ENCODE results near the gene ZFP64. TPM values are rescaled to one million over a fixed set of nuclear protein-coding genes. Genes with fewer than 3 reads are reported as not detected.

ZFP64 gene
- total RNA-seq, 1 experiment from 2014 or later: 16.0 TPM

GRCh38 chr20:52168116-52168515 is 23.5 kb downstream of the ZFP64 start:
- Histone ChIP-seq H3K36me3 (ENCODE audit: control insufficient read depth in 1 of 2, insufficient read depth in 2 of 2, low read length in 2 of 2) (peaks cover 0 to 7% of the 10 kb centered on the region in 2 experiments; a peak in 1 of 4 replicates), H2AFZ (ENCODE audit: low read depth, low read length, poor library complexity, severe bottlenecking) (no peak overlapping the region), H3K27me3 (ENCODE audit: insufficient read depth, low read length) (no peaks in the 10 kb centered on the region), H3K79me2 (ENCODE audit: insufficient read depth, low read length) (no peaks in the 10 kb centered on the region), H4K20me1 (ENCODE audit: insufficient read depth) (no peaks in the 10 kb centered on the region), H3K9ac (ENCODE audit: low read length) (no peak overlapping the region), H3K9me3 (ENCODE audit: control insufficient read depth in 1 of 2, insufficient read depth in 1 of 2, low read depth in 1 of 2, low read length in 2 of 2) (no peaks in the 10 kb centered on the region), H3K27ac (ENCODE audit: low read depth, low read length) (no peak overlapping the region), H3K4me3 (replicated peaks in 1 of 2; ENCODE audit: low read depth in 1 of 2, low read length in 2 of 2) (no peak overlapping the region), H3K4me1 (ENCODE audit: control insufficient read depth in 1 of 2, insufficient read depth in 2 of 2, low read length in 2 of 2) (no peaks in the 10 kb centered on the region), H3K4me2 (ENCODE audit: low read length) (no peak overlapping the region), H3K9me2 (ENCODE audit: insufficient read depth) (no peaks in the 10 kb centered on the region)
- no TSS peak for BruUV-seq (replicated peaks)
- intact Hi-C loops (cut with micrococcal nuclease): no loop called here
- DNase-seq (ENCODE audit: low read depth, low spot score): no peak
- RAD21 ChIA-PET (ENCODE audit: low non-redundant PET in 1 of 2, low total read pairs in 2 of 2, uncharacterized antibody in 2 of 2, unreplicated experiment in 2 of 2): no interaction called here
- TF ChIP-seq ZBTB33 (IDR thresholded peaks at IDR 0.05; ENCODE audit: extremely low read depth, insufficient replicate concordance, low read length) (no peak), ZNF274 (IDR thresholded peaks at IDR 0.05; ENCODE audit: low read depth, low read length) (no peak), SIN3A (IDR thresholded peaks at IDR 0.05; ENCODE audit: low read depth) (no peak), YY1 (IDR thresholded peaks at IDR 0.05; ENCODE audit: extremely low read depth, insufficient replicate concordance, low read depth, low read length) (no peak), REST (IDR thresholded peaks at IDR 0.05; ENCODE audit: low read depth) (no peak), POLR2A (IDR thresholded peaks at IDR 0.05; ENCODE audit: borderline replicate concordance, extremely low read depth, insufficient read depth, insufficient read length) (no peak)
- POLR2A ChIA-PET: no interaction called here
- CTCF ChIA-PET: no interaction called here
- ATAC-seq: no peak

Data from HCT116 (cell line).